Astrocyte (in vitro differentiated cells and primary cell): ENCODE data around the gene MYG1.

Experiments
- CTCF ChIP-seq: IDR thresholded peaks from 2 replicates; pipeline ENCODE4 v1.5.1; 2011; ENCODE audit warnings: low read depth, mild to moderate bottlenecking, inconsistent platforms, low read length, moderate library complexity; ENCODE audit not compliant: insufficient read depth
- EZH2 ChIP-seq: IDR thresholded peaks from 2 replicates; pipeline ENCODE4 v1.6.1; 2012; ENCODE audit warnings: mild to moderate bottlenecking, low read length, inconsistent platforms; ENCODE audit not compliant: insufficient read depth

GRCh38 chr12:53258541-53259539 is 40.7 kb upstream of the MYG1 start:
- no peak for TF ChIP-seq CTCF
- TF ChIP-seq EZH2 = no peak
